Measurements from ENCODE around the gene NSMF.

GRCh38 chr9:137467161-137467581 lies 8.0 kb upstream of the NSMF start:
- no peak for TF ChIP-seq CTCF (IDR thresholded peaks at IDR 0.05)
- no peak for TF ChIP-seq POLR2A (IDR thresholded peaks at IDR 0.05)

All from body of pancreas (tissue), 4 donors.